NCI-H1930 (cell line): Measurements from ENCODE around the gene MMP7.

Experiments used
- DNase-seq, 2 experiments: peaks; one replicate each; lab custom pipeline; 2025; lab: John Stamatoyannopoulos, UW

Gene MMP7

DNA sequence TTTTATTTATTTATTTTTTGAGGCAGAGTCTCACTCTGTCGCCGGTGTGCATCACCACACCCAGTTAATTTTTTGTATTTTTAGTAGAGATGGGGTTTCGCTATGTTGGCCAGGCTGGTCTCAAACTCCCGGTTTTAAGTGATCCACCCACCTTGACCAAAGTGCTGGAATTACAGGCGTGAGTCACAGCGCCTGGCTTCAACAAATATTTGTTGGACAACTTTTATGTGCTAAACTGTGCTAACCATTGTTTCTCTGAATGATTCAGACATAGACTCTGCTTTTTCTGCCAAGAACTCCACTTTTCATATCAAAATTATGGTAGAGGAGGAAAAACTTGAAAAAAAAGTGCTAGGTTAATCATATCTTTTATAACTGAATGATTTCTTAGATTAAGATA lies 36.3 kb downstream of the MMP7 start:
- DNase-seq: no peak

DNA sequence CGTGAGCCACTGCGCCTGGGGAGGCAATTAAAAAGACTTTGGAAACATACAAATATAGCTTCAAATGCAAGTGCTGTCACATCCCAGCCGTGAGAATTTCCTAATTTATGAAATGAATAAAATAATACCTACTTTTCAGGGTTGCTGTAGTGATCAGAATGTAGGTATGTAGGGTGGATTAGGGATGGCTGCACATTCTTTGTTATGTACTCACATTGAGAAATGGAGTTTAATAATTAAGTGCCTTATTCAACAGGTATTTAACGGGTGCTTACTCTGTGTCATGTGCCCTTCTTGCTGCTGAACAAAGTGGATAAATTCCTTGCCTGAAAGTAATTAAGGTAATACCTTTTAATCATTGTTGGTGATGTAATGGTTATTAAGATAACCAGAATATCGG lies 37.0 kb downstream of the MMP7 start:
- no peak for DNase-seq

DNA sequence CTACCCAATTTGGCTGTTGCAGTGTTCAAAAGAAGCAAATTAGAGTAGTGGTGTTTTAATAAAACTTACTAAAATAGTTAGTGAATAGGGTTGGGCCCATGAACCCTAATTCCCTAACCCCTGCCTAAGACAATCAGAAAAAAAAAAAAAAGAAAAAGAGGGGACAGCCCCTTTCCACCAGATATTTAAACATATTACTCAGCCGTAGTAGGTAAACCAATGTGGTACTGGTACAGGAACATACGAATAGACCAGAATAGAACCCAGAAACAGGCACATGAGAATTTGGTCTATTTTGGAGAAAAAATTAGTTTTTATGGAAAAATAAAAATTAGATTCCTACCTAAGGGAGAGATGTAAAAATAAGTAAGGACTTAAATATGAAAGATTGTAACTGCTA lies 38.6 kb downstream of the MMP7 start:
- no peak for DNase-seq

DNA sequence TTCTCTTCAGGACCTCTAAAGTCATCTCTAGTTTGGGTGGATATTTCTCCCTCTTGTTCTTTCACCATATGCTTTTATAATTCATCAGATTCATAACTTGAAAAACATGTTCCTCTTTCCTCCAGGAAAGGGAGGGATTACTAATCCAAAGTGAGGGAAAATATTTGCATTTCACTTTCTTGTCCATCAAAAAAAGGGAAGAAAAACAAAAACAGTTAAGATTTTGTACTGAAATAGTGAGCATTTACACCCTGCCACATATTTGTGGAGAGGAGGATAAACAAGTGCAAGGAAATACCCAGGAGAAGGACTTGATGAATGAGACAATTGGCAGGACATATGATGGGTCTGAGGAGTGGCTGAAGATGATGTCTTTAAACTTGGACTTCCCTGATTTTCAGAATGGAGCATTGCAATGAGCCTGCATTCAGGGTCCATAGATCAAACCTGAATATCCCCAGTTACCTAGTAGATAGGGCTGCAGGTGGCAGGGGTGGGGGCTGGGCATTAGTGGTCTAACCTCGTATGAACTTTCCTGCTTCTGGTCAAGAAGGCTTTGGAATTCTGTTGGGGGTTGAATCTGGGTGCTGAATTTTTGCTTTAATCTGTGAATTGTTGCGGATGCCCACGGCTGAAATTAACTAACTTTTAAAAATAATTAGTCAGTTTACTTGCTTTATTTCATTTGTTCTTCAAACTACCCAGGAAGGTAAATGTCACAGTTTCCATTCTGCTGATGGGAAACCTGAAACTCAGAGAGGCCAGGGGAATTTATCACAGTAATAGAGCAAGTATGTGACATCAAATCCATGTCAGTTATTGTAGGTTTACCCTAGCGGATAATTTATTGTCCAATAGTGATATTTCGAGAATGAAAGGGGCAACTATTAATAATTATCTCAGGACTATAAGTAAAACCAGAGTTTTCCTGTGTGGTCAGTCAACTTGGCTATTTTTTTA lies 41.1 kb downstream of the MMP7 start:
- no peak for DNase-seq

DNA sequence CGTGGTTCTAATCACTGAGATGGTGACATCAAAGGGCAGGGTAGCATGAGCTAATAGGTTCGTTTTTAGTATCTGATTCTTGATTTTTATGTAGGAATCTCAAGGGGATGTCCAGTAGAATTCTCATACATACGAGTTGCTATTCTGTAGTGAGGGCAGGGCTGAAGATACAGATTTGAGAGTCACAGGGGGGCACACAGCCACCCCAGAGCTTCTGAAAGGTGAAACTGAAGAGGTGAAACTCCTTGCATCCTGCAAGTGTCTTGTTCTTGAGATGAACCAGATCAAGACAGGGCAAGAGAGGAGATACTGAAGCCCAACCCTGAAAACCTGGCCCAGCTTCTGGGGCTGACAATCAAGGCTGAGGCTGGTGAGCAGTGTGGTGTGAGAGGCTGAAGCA lies 42.3 kb downstream of the MMP7 start:
- DNase-seq: no peak

DNA sequence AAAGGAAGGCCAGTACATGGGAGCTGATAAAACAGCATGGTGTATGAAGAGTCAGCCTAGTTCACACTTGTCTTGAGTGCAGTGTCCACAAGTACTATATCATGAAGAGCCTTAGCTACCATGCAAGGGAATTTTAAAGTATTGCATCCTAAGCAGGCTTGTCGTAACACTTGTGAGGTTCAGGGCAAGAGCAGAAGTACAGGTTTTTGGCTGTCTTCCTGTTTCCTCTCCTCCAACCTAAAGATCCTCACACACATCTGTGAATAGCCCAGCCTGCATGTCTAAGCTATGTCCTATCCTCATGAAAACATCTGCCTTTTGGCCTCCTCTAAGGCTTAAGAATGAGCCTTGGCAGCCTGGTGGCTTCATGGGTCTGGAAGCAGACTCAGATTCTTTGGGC lies 43.3 kb downstream of the MMP7 start:
- DNase-seq: no peak

DNA sequence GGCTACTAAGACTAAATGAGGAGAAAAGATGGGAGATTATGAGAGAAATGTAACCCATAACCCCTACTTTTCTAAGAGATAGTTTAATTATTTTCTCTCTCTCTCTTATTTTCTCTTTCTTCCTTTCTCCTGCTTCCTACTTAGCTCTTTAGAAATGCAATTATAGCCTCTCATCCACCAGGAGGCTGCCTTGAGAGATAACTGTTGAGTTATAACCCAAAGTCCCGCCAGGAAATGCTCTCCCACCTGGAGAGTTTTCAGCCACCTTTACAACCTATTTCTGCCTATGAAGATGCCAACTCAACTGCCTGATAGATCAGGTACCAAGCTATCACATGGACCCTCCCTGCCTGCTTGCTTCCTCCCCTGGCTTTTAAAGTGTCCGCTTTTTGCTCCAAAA lies 44.0 kb downstream of the MMP7 start:
- DNase-seq: no peak

DNA sequence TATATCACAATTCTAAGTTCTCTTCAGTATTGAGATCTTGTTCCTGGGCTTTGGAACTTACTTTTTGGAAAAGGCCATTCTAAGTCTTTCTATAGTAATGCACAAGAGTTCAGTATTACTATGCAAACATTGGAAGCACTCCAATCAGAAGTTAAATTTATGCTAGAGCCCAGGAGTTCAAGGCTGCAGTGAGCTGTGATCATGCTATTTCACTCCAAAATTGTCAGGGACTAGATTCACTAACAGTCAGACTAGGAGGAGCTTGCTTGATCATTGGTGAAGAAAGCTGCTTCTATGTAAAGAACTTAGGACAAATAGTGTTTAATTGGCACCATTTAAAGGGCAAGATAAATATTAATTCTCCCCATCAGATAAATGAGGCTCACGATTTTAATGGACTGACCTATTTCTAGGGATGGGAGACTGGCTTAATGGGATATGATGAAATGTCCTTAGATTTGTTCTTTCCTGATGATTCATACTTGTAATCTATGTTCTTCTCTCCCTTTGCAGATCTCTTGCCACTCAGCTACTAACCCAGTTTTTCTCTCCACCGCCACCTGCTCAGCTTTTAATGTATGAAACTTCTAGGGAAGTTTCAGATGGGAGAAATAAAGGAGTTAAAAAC lies 45.3 kb downstream of the MMP7 start:
- no peak for DNase-seq

DNA sequence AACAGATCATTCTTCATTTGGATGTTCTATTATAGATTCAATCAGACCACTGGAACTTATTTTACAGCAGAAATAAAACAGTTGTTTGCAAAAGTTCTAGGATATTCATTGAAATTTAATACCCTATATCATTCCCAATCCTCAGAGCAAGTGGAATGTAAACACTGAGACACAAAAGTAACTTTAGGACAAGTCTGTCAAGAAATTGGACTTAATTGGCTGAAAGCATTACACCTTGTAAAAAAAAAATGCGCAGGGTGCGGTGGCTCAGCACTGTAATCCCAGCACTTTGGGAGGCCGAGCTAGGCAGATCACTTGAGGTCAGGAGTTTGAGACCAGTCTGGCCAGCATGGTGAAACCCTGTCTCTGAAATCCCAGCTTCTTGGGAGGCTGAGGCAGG lies 48.1 kb downstream of the MMP7 start:
- DNase-seq: no peak

DNA sequence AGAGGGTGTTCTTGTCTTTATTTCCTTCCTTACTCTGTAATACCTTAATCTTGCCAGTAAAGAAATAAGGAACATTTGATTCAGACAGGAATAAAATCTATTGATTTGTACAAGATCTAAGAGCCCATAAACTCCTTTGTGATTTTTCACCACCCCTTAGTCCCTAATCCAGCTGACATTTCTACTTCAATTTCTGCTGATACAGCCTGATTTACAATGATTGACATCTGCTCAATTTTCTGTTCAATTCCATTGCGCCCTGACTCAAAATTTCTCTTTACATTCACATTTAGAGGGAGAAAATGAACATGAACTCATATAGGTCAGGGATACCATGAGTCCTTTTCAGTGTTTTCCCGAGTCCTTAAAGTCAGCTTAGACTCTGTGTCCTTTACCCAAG lies 50.8 kb downstream of the MMP7 start:
- no peak for DNase-seq

DNA sequence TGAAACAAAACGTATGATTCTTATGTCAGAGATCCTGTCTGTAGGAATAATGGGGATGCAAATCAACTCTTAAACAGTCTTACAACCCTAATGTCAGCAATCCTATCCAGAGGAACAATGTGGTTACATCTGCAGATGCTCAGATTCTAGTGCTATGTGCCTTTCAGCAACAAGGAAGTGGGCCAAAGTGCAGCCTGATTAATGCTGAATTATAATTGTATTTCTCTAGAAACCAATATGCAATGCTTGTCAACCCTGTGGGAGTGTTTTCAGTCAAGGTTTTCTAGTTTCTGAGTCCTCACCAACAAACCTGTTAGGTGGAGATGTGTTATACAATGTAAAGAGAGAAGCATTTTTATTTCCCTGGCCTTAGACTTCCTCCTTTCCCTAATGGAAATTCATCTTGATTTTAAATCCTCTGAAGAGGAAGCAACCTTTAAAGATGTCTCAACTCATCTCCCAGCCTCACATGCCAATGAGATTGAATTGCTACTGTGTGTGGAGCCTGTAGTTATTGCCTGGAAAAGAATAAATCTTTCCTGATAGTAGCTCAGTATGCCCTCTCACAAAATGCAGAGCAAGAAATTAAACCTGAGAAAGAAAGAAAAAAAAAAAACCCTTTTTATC lies 51.8 kb downstream of the MMP7 start:
- DNase-seq: no peak

DNA sequence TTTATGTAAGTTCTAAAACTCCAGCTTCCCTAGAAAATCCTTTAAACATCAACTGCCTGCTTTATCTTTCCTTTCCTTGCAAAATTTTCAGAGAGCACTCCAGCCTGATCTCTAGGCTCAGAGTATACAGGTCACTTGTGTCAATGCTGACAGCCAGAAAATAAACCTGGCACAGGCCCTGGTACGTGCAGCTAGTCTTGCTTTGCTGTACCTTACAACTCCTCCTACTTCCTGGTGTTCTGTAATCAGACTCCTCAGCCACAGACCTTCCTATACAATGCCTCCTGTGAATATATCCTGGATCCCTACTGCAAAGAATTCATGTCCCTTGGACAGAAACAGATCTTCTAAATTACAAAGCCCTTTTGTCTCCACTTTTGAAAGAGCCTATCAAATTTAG lies 53.7 kb downstream of the MMP7 start:
- no peak for DNase-seq

DNA sequence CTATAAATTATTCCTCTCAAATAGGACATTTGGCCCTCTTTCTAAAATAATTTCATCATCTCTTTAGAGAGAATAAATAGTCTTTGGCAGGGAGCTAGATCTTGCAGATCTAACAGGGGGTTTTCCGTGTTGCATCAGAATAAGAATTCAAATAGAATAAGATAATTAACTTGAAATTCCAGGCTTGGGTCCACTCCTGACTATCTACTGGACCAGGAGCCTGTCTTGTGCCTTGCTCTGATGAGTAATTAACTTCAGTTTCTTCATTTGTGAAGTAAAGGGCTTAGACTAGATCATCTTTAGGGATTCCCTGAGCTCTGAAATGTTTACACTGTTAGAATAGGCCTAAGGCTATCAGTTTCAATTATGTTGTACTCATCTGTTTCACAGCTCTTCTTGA lies 54.5 kb downstream of the MMP7 start:
- DNase-seq: no peak

DNA sequence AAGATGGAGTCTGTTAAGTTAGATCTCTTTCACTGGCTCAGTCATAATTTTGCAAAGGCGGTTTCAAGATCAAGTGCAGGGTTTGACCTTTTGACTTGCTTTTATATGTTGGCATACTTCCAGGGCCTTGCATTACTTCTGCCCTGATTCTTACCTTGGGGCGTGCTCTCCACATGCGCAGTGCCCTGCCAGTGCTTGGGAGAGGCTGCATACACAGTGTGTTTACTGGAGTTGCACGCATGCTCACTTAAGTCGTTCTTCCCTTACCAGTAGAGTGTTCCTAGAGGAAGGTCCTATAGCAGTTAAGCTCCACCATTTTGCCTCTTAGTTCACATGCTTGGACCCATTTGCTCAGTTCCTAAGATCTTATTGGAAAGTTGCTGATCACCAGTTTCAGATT lies 57.0 kb downstream of the MMP7 start:
- no peak for DNase-seq

DNA sequence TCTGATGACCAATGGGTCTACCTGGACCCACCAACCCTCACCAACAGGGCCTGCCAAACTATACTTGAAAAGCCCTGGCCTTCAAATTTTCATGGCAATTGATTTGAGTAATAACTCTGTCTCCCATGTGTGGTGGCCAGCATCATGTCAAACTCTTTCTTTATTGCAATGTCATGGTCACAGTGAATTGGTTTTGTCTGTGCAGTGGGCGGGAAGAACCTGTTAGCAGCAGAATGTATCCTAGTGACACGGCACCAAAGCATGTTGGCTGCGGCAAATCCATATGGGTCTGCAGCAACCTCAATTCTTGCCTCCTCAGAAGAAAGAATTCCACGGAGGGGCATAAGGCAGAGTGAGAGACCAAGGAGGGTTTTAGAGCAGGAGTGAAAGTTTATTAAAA lies 58.4 kb downstream of the MMP7 start:
- no peak for DNase-seq

DNA sequence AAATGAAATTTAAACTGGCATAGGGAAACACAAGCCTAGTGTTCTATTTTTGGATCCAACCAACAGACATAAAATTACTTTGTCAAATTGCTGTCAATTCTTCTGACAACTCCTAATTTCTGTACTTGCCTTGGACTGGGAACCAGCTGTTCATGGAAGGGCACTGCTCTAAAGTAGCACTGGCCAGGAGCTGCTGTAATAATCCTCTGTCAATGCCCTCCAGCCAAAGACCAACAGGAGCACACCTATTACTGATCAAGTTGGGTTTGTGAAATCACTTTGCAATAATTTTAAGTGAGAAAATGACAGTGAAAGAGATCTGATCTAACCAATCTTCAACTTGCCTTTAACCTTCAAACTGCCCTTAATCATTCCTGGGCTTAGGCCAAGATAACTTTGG lies 59.1 kb downstream of the MMP7 start:
- no peak for DNase-seq
